ENCODE data around the gene ZNF526. TPM values are rescaled to one million over a fixed set of nuclear protein-coding genes. Genes with fewer than 3 reads are reported as not detected.

Gene ZNF526
- total and polyA plus RNA-seq, 2 donors from 2014 or later: 2.6 to 11.6 TPM

GRCh38 chr19:42253245-42254088, 33.4 kb downstream of the ZNF526 start:
- Histone ChIP-seq H3K4me1 (ENCODE audit: control insufficient read depth in 2 of 3, insufficient read depth in 2 of 3, low read depth in 1 of 3, low read length in 3 of 3) (peaks cover 0 to 23% (median 20%) of the 10 kb centered on the region in 3 donors), H3K4me3 (ENCODE audit: low read length in 3 of 3) (peak overlapping the region; percentile 73 to 88 (median 85)), H3K27ac (ENCODE audit: low read depth in 2 of 2, low read length in 2 of 2) (peak overlapping the region; percentile 98 to 99), H3K27me3 (ENCODE audit: control insufficient read depth, insufficient read depth, low read length) (no peaks in the 10 kb centered on the region), H3K9ac (ENCODE audit: low read length in 3 of 3) (peak overlapping the region; percentile 61 to 89 (median 88)), H3K36me3 (ENCODE audit: control insufficient read depth in 2 of 3, insufficient read depth in 3 of 3, low read length in 3 of 3) (peaks cover 0 to 16% (median 3%) of the 10 kb centered on the region in 3 donors), H3K9me3 (ENCODE audit: control insufficient read depth in 2 of 3, insufficient read depth in 1 of 3, low read length in 3 of 3) (no peaks in the 10 kb centered on the region)
- intact Hi-C loops (cut with DNase I): no loop called here
- DNase-seq (peak; percentile 84 to 92 (median 91)), FAIRE-seq (no peak)
- no peak for TF ChIP-seq CTCF (IDR thresholded peaks at IDR 0.05; ENCODE audit: borderline replicate concordance, extremely low read depth, insufficient read depth)

GRCh38 chr19:42254089-42254849, 34.2 kb downstream of the ZNF526 start:
- TF ChIP-seq CTCF (IDR thresholded peaks at IDR 0.05; ENCODE audit: borderline replicate concordance, extremely low read depth, insufficient read depth): no peak
- intact Hi-C loops (cut with DNase I): no loop called here
- peaks cover 0 to 12% (median 3%) of the 10 kb centered on the region in 3 donors for H3K36me3 ChIP-seq (ENCODE audit: control insufficient read depth in 2 of 3, insufficient read depth in 3 of 3, low read length in 3 of 3)
- H3K4me1 ChIP-seq (ENCODE audit: control insufficient read depth in 2 of 3, insufficient read depth in 2 of 3, low read depth in 1 of 3, low read length in 3 of 3): peaks cover 0 to 23% (median 20%) of the 10 kb centered on the region in 3 donors
- DNase-seq (peak; percentile 81 to 93 (median 91)), FAIRE-seq (no peak)
- H3K9me3 ChIP-seq (ENCODE audit: control insufficient read depth in 2 of 3, insufficient read depth in 1 of 3, low read length in 3 of 3): no peaks in the 10 kb centered on the region
- H3K27me3 ChIP-seq (ENCODE audit: control insufficient read depth, insufficient read depth, low read length): no peaks in the 10 kb centered on the region
- H3K4me3 ChIP-seq (ENCODE audit: low read length in 3 of 3): peak overlapping the region; percentile 58 to 83 (median 82)
- H3K27ac ChIP-seq (ENCODE audit: low read depth in 2 of 2, low read length in 2 of 2): peak overlapping the region; percentile 98 to 99
- peak overlapping the region; percentile 39 to 98 (median 95) for H3K9ac ChIP-seq (ENCODE audit: low read length in 3 of 3)

GRCh38 chr19:42254850-42255765, 35.0 kb downstream of the ZNF526 start, which contains the start of gene ERF:
TSS of gene ERF (minus strand) at chr19:42255128. CDS start at chr19:42254999, 129 bp downstream.
- peak within 1 kb of the TSS; percentile 39 to 98 (median 95) for H3K9ac ChIP-seq (ENCODE audit: low read length in 3 of 3)
- no peak for TF ChIP-seq CTCF (IDR thresholded peaks at IDR 0.05; ENCODE audit: borderline replicate concordance, extremely low read depth, insufficient read depth)
- peaks cover 0 to 4% (median 0%) of the 10 kb centered on the region in 3 donors for H3K36me3 ChIP-seq (ENCODE audit: control insufficient read depth in 2 of 3, insufficient read depth in 3 of 3, low read length in 3 of 3)
- DNase-seq (peak; percentile 95 to 98 (median 98)), FAIRE-seq (no peak)
- intact Hi-C loops (cut with DNase I): no loop called here
- H3K27me3 ChIP-seq (ENCODE audit: control insufficient read depth, insufficient read depth, low read length): no peaks in the 10 kb centered on the region
- H3K9me3 ChIP-seq (ENCODE audit: control insufficient read depth in 2 of 3, insufficient read depth in 1 of 3, low read length in 3 of 3): no peaks in the 10 kb centered on the region
- H3K4me3 ChIP-seq (ENCODE audit: low read length in 3 of 3): peak within 1 kb of the TSS; percentile 65 to 83 (median 82)
- peaks cover 0 to 22% (median 16%) of the 10 kb centered on the region in 3 donors for H3K4me1 ChIP-seq (ENCODE audit: control insufficient read depth in 2 of 3, insufficient read depth in 2 of 3, low read depth in 1 of 3, low read length in 3 of 3)
- H3K27ac ChIP-seq (ENCODE audit: low read depth in 2 of 2, low read length in 2 of 2): peak within 1 kb of the TSS; percentile 98 to 99
